CD4-positive, alpha-beta T cell treated with Interferon gamma for 1 hour (primary cell): Measurements from ENCODE around the gene C5orf47.

Experiments used
- DNase-seq: peaks from one replicate; pipeline ENCODE4 v3.0.0-alpha.2; 2020

The C5orf47 gene

GRCh38 chr5:174045470-174046025, 56.6 kb downstream of the C5orf47 start, which contains the start of gene NSG2:
Gene NSG2, plus strand, starts transcription at chr5:174045706. Its CDS starts 1,050 bp downstream, at chr5:174046756.
- no peak for DNase-seq

GRCh38 chr5:174046558-174046957, 57.6 kb downstream of the C5orf47 start:
- no peak for DNase-seq

- DNase-seq: no peak
Measured at GRCh38 chr5:174047472-174048099, 58.6 kb downstream of the C5orf47 start.

- DNase-seq: no peak
Measured at GRCh38 chr5:174052636-174053035, 63.7 kb downstream of the C5orf47 start.

- no peak for DNase-seq
Measured at GRCh38 chr5:174053905-174054304, 64.9 kb downstream of the C5orf47 start.
